ENCODE measurements around the gene APIP.

DNA sequence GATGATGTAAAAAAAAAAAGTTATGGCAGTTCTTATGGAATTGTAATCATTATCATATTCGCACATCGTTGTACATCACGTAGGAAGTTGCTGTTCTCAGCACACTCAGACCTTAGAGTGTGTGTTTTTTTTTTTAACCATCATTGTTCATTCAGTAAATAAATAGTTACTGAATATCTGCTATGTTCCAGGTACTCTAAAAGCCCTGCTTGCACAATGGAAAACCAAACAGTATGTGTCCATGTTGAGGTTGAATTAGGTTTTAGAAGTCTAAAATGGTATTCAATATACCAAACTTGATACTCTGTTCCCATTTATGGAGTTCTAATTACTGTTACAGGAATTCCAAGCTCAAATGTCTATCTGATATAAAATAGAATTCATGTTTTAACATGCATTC, 41.4 kb upstream of the APIP start:
- TF ChIP-seq HOXA7 (CRISPR knock-in tag; IDR thresholded peaks at IDR 0.05; ENCODE audit: borderline replicate concordance) (no peak), ZFP69B (tag by site-specific recombination; IDR thresholded peaks at IDR 0.05) (no peak), ZNF654 (tag by site-specific recombination; IDR thresholded peaks at IDR 0.05; ENCODE audit: low read depth) (no peak), ZNF10 (tag by site-specific recombination; IDR thresholded peaks at IDR 0.05) (no peak)
